MM.1S (cell line): ENCODE measurements around the gene GPC1.

Experiments
- DNase-seq: peaks from one replicate; pipeline ENCODE4 v3.0.0-alpha.2; 2015
- H2AFZ ChIP-seq: fragments of 300-600 bp; sonication (generic); 2 replicates; pipeline ENCODE4 v1.6.0; 2016; ENCODE audit warnings: antibody characterized with exemption, low read length
- H3F3A ChIP-seq: fragments of 300-600 bp; sonication (generic); 2 replicates; pipeline ENCODE4 v1.6.1; 2016; ENCODE audit warnings: mild to moderate bottlenecking, antibody characterized with exemption, low read length, moderate library complexity, mixed read lengths; ENCODE audit not compliant: insufficient read depth
- H3K27ac ChIP-seq: fragments of 300-600 bp; sonication (generic); 2 replicates; pipeline ENCODE4 v1.5.1; 2016; ENCODE audit warnings: mild to moderate bottlenecking, low read length
- H3K27me3 ChIP-seq: fragments of 300-600 bp; sonication (generic); replicated peaks from 2 replicates; pipeline ENCODE4 v1.6.0; 2016; ENCODE audit warnings: low read length; ENCODE audit not compliant: insufficient read depth
- H3K36me3 ChIP-seq: fragments of 300-600 bp; sonication (generic); replicated peaks from 2 replicates; pipeline ENCODE4 v1.6.1; 2016; ENCODE audit warnings: mild to moderate bottlenecking, low read length, mixed read lengths; ENCODE audit not compliant: insufficient read depth
- H3K4me1 ChIP-seq: fragments of 300-600 bp; sonication (generic); 2 replicates; pipeline ENCODE4 v1.6.1; 2016; ENCODE audit warnings: low read length, mixed read lengths
- H3K4me2 ChIP-seq: fragments of 300-600 bp; sonication (generic); 2 replicates; pipeline ENCODE4 v1.6.0; 2016; ENCODE audit warnings: low read depth, low read length
- H3K4me3 ChIP-seq: fragments of 300-600 bp; sonication (generic); 2 replicates; pipeline ENCODE4 v1.5.1; 2016; ENCODE audit warnings: low read length, mixed read lengths
- H3K79me2 ChIP-seq: fragments of 300-600 bp; sonication (generic); 2 replicates; pipeline ENCODE4 v1.6.1; 2016; ENCODE audit warnings: mixed run types, low read length, mixed read lengths
- H3K9ac ChIP-seq: fragments of 300-600 bp; sonication (generic); 2 replicates; pipeline ENCODE4 v1.6.1; 2016; ENCODE audit warnings: low read length, mixed read lengths
- H3K9me2 ChIP-seq: fragments of 300-600 bp; sonication (generic); replicated peaks from 2 replicates; pipeline ENCODE4 v1.6.1; 2016; ENCODE audit warnings: mild to moderate bottlenecking, low read length, mixed read lengths; ENCODE audit not compliant: insufficient read depth
- H3K9me3 ChIP-seq: fragments of 300-600 bp; sonication (generic); replicated peaks from 2 replicates; pipeline ENCODE4 v1.6.1; 2016; ENCODE audit warnings: mild to moderate bottlenecking, low read length, mixed read lengths; ENCODE audit not compliant: insufficient read depth
- H4K20me1 ChIP-seq: fragments of 300-600 bp; sonication (generic); 2 replicates; pipeline ENCODE4 v1.6.1; 2016; ENCODE audit warnings: mild to moderate bottlenecking, low read length, moderate library complexity, mixed read lengths; ENCODE audit not compliant: insufficient read depth
- EZH2 ChIP-seq: fragments of 300-600 bp; sonication (generic); optimal IDR thresholded peaks from 2 replicates; pipeline ENCODE3; 2017; ENCODE audit warnings: low read depth, mild to moderate bottlenecking, antibody characterized with exemption, low read length, mixed read lengths
- EZH2phosphoT487 ChIP-seq: fragments of 300-600 bp; sonication (generic); IDR thresholded peaks from 2 replicates; pipeline ENCODE4 v1.6.1; 2018; ENCODE audit warnings: antibody characterized with exemption, low read length
- TF ChIP-seq, protein P1 (sequence below): fragments of 300-600 bp; sonication (generic); IDR thresholded peaks from 2 replicates; pipeline ENCODE4 v1.5.1; 2016; ENCODE audit warnings: antibody characterized with exemption, low read length, mixed read lengths

Gene GPC1

DNA sequence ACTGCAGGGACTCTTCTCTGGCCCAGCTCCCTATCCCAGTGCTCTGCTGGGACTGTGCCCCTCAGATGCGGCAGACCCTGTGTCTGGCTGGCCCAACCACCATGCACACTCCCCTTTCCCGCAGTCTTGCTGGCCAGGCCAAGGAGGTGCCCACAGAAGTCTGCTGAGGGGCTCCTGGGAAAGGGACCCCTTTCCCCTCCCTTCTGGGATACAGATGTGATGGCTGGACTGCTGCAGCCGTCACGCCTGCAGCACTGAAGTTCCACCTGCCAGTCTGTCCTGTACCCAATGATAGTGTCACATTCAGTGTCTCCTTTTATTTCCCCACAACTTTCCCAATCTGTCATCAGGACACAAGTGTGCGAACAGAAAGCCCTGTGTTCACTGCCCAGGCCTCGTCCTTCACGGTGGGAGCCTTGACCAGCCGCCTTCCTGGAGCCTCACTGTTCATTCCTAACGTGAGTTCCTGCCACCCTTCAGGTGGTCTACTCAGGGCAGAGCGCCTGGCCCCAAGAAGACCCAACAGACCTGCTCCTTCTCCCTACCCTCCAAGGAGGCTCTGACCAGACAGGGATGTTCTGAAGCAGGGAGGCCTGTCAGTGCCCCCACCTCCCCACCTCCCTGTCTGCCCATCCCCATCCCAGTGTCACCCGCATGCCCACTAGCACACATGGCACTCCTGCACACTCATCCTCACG is 75.2 kb downstream of the GPC1 start:
- H3K36me3 ChIP-seq = no peaks in the 10 kb centered on the region
- no peaks in the 10 kb centered on the region for H3K9me3 ChIP-seq
- no peaks in the 10 kb centered on the region for H3K27me3 ChIP-seq
- peaks cover 6% of the 10 kb centered on the region; the same call in 1 of the 2 replicates for H3F3A ChIP-seq
- no peak overlapping the region for H2AFZ ChIP-seq
- H3K27ac ChIP-seq = no peak overlapping the region
- H3K9ac ChIP-seq = no peak overlapping the region
- H3K4me1 ChIP-seq = 0 out of 2 replicates have a peak, but pooled peaks cover 5% of the 10 kb centered on the region
- H3K79me2 ChIP-seq = no peaks in the 10 kb centered on the region
- H3K9me2 ChIP-seq = no peaks in the 10 kb centered on the region
- no peaks in the 10 kb centered on the region for H4K20me1 ChIP-seq
- TF ChIP-seq EZH2 = no peak
- TF ChIP-seq, protein P1, sequence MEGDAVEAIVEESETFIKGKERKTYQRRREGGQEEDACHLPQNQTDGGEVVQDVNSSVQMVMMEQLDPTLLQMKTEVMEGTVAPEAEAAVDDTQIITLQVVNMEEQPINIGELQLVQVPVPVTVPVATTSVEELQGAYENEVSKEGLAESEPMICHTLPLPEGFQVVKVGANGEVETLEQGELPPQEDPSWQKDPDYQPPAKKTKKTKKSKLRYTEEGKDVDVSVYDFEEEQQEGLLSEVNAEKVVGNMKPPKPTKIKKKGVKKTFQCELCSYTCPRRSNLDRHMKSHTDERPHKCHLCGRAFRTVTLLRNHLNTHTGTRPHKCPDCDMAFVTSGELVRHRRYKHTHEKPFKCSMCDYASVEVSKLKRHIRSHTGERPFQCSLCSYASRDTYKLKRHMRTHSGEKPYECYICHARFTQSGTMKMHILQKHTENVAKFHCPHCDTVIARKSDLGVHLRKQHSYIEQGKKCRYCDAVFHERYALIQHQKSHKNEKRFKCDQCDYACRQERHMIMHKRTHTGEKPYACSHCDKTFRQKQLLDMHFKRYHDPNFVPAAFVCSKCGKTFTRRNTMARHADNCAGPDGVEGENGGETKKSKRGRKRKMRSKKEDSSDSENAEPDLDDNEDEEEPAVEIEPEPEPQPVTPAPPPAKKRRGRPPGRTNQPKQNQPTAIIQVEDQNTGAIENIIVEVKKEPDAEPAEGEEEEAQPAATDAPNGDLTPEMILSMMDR = no peak
- TF ChIP-seq EZH2phosphoT487 = no peak
- no peak overlapping the region for H3K4me2 ChIP-seq
- no peak for DNase-seq
- H3K4me3 ChIP-seq = no peak overlapping the region

GRCh38 chr2:240511351-240512108 is 76.1 kb downstream of the GPC1 start:
- Histone ChIP-seq H3K9ac (no peak overlapping the region), H3K27ac (no peak overlapping the region), H3K4me1 (0 out of 2 replicates have a peak, but pooled peaks cover 5% of the 10 kb centered on the region), H3K4me3 (no peak overlapping the region), H3K9me2 (no peaks in the 10 kb centered on the region), H3K4me2 (no peak overlapping the region), H3K36me3 (no peaks in the 10 kb centered on the region), H4K20me1 (no peaks in the 10 kb centered on the region), H2AFZ (no peak overlapping the region), H3K27me3 (no peaks in the 10 kb centered on the region), H3K9me3 (no peaks in the 10 kb centered on the region), H3F3A (peaks cover 6% of the 10 kb centered on the region; the same call in 1 of the 2 replicates), H3K79me2 (no peaks in the 10 kb centered on the region)
- TF ChIP-seq, protein P1 = no peak
- TF ChIP-seq EZH2 (no peak), EZH2phosphoT487 (no peak)
- DNase-seq = no peak

GRCh38 chr2:240512109-240512485 is 76.6 kb downstream of the GPC1 start:
- H3K9me2 ChIP-seq = no peaks in the 10 kb centered on the region
- TF ChIP-seq EZH2phosphoT487 (no peak), EZH2 (no peak)
- TF ChIP-seq, protein P1 = no peak
- H3K4me3 ChIP-seq = no peak overlapping the region

More at GRCh38 chr2:240512109-240512485, 76.6 kb downstream of the GPC1 start:
- Histone ChIP-seq H3K4me1 (0 out of 2 replicates have a peak, but pooled peaks cover 5% of the 10 kb centered on the region), H3F3A (peaks cover 6% of the 10 kb centered on the region; the same call in 1 of the 2 replicates), H3K9me3 (no peaks in the 10 kb centered on the region), H2AFZ (no peak overlapping the region), H3K4me2 (no peak overlapping the region), H3K36me3 (no peaks in the 10 kb centered on the region), H3K27me3 (no peaks in the 10 kb centered on the region), H3K9ac (no peak overlapping the region), H3K27ac (no peak overlapping the region), H3K79me2 (no peaks in the 10 kb centered on the region), H4K20me1 (no peaks in the 10 kb centered on the region)
- no peak for DNase-seq
